GM21423 (cell line): Measurements from ENCODE around the gene GGT5.
"Not testable (repeated sequence)": the region's sequence is repeated elsewhere in the genome, so short reads cannot be mapped to it uniquely, and the experiment has no call there.

ENCODE experiments used
- ATAC-seq: cut with Tn5 transposase; IDR thresholded peaks from one replicate; pipeline ENCODE4 v1.9.1; 2021; ENCODE audit warnings: mild to moderate bottlenecking, moderate library complexity; ENCODE audit not compliant: unreplicated experiment

Gene GGT5

GRCh38 chr22:24264329-24264896, 19.5 kb upstream of the GGT5 start:
- not testable (repeated sequence) for ATAC-seq

GRCh38 chr22:24263479-24263878, 18.6 kb upstream of the GGT5 start:
- ATAC-seq: not testable (repeated sequence)

- ATAC-seq: not testable (repeated sequence)
Measured at GRCh38 chr22:24262185-24262749, 17.4 kb upstream of the GGT5 start.

GRCh38 chr22:24259459-24259858, 14.6 kb upstream of the GGT5 start:
- ATAC-seq: not testable (repeated sequence)

- ATAC-seq: not testable (repeated sequence)
Measured at GRCh38 chr22:24256736-24257135, 11.9 kb upstream of the GGT5 start.

- ATAC-seq: not testable (repeated sequence)
Measured at GRCh38 chr22:24256136-24256535, 11.3 kb upstream of the GGT5 start.

GRCh38 chr22:24253126-24253525, 8.2 kb upstream of the GGT5 start:
- not testable (repeated sequence) for ATAC-seq

- not testable (repeated sequence) for ATAC-seq
Measured at GRCh38 chr22:24251286-24251685, 6.4 kb upstream of the GGT5 start.

- ATAC-seq: not testable (repeated sequence)
Measured at GRCh38 chr22:24249413-24249812, 4.5 kb upstream of the GGT5 start.

- not testable (repeated sequence) for ATAC-seq
Measured at GRCh38 chr22:24248611-24249010, 3.7 kb upstream of the GGT5 start.

GRCh38 chr22:24247564-24248344, 2.9 kb upstream of the GGT5 start:
- no peak for ATAC-seq

GRCh38 chr22:24247011-24247507, 2.2 kb upstream of the GGT5 start:
- ATAC-seq: no peak

GRCh38 chr22:24245584-24246561, 991 bp upstream of the GGT5 start:
- ATAC-seq: not testable (repeated sequence)

- no peak for ATAC-seq
Measured at GRCh38 chr22:24244144-24244787, 616 bp downstream of the GGT5 start.

- not testable (repeated sequence) for ATAC-seq
Measured at GRCh38 chr22:24243417-24243816, 1.5 kb downstream of the GGT5 start.

GRCh38 chr22:24240985-24241692, 3.7 kb downstream of the GGT5 start:
- ATAC-seq: not testable (repeated sequence)

- ATAC-seq: no peak
Measured at GRCh38 chr22:24240381-24240780, 4.5 kb downstream of the GGT5 start.

- ATAC-seq: not testable (repeated sequence)
Measured at GRCh38 chr22:24238101-24238694, 6.7 kb downstream of the GGT5 start.

- no peak for ATAC-seq
Measured at GRCh38 chr22:24236656-24237055, 8.2 kb downstream of the GGT5 start.
